HG03108 (cell line): ENCODE data around the gene LDLRAD4.

ENCODE experiments used
- ATAC-seq: cut with Tn5 transposase; IDR thresholded peaks from one replicate; pipeline ENCODE4 v1.9.1; 2021; ENCODE audit warnings: moderate library complexity; ENCODE audit not compliant: unreplicated experiment

LDLRAD4 gene

GRCh38 chr18:13399511-13399910, 181.0 kb downstream of the LDLRAD4 start:
- no peak for ATAC-seq

GRCh38 chr18:13400636-13401315, 182.2 kb downstream of the LDLRAD4 start:
- ATAC-seq: no peak

GRCh38 chr18:13401404-13401803, 182.8 kb downstream of the LDLRAD4 start:
- no peak for ATAC-seq

- no peak for ATAC-seq
These were observed 183.3 kb downstream of the LDLRAD4 start for GRCh38 chr18:13401826-13402225.

GRCh38 chr18:13403786-13404549, 185.4 kb downstream of the LDLRAD4 start:
- no peak for ATAC-seq

- no peak for ATAC-seq
These were observed 186.9 kb downstream of the LDLRAD4 start for GRCh38 chr18:13405305-13406038.

- ATAC-seq: no peak
These were observed 187.6 kb downstream of the LDLRAD4 start for GRCh38 chr18:13406049-13406615.

- ATAC-seq: no peak
These were observed 188.2 kb downstream of the LDLRAD4 start for GRCh38 chr18:13406736-13407135.

GRCh38 chr18:13407484-13407883, 188.9 kb downstream of the LDLRAD4 start:
- no peak for ATAC-seq

- ATAC-seq: no peak
These were observed 190.5 kb downstream of the LDLRAD4 start for GRCh38 chr18:13409026-13409425.

GRCh38 chr18:13409997-13410396, 191.4 kb downstream of the LDLRAD4 start:
- ATAC-seq: no peak

- no peak for ATAC-seq
These were observed 191.9 kb downstream of the LDLRAD4 start for GRCh38 chr18:13410471-13410870.

- no peak for ATAC-seq
These were observed 193.5 kb downstream of the LDLRAD4 start for GRCh38 chr18:13412017-13412416.

GRCh38 chr18:13412901-13413300, 194.3 kb downstream of the LDLRAD4 start:
- no peak for ATAC-seq

GRCh38 chr18:13414102-13414501, 195.5 kb downstream of the LDLRAD4 start:
- ATAC-seq: no peak

- no peak for ATAC-seq
These were observed 196.0 kb downstream of the LDLRAD4 start for GRCh38 chr18:13414521-13414920.

GRCh38 chr18:13415736-13416135, 197.2 kb downstream of the LDLRAD4 start:
- no peak for ATAC-seq

GRCh38 chr18:13416208-13416607, 197.6 kb downstream of the LDLRAD4 start:
- no peak for ATAC-seq

GRCh38 chr18:13416848-13417247, 198.3 kb downstream of the LDLRAD4 start:
- no peak for ATAC-seq

- ATAC-seq: no peak
These were observed 199.6 kb downstream of the LDLRAD4 start for GRCh38 chr18:13418013-13418710.
